Embryonic facial prominence (tissue), 1 donor: ENCODE results near the gene HERPUD2.
"Not testable (repeated sequence)": the region's sequence is repeated elsewhere in the genome, so short reads cannot be mapped to it uniquely, and the experiment has no call there.

Experiments used
- DNase-seq: peaks from one replicate; pipeline ENCODE4 v3.0.0-alpha.2; 2016; ENCODE audit errors: extremely low spot score

The HERPUD2 gene

GRCh38 chr7:35677582-35678356 is 17.2 kb downstream of the HERPUD2 start:
- DNase-seq, result no peak

- DNase-seq, result no peak
Observed at GRCh38 chr7:35676211-35676610, 18.7 kb downstream of the HERPUD2 start.

- no peak for DNase-seq
Observed at GRCh38 chr7:35670856-35671569, 23.9 kb downstream of the HERPUD2 start.

- not testable (repeated sequence) for DNase-seq
Observed at GRCh38 chr7:35660411-35660810, 34.5 kb downstream of the HERPUD2 start.

GRCh38 chr7:35658606-35659201 is 36.2 kb downstream of the HERPUD2 start:
- DNase-seq, result no peak

GRCh38 chr7:35657125-35657524 is 37.8 kb downstream of the HERPUD2 start:
- no peak for DNase-seq

- not testable (repeated sequence) for DNase-seq
Observed at GRCh38 chr7:35654558-35654957, 40.4 kb downstream of the HERPUD2 start.

GRCh38 chr7:35652124-35652523 is 42.8 kb downstream of the HERPUD2 start:
- no peak for DNase-seq

- no peak for DNase-seq
Observed at GRCh38 chr7:35650751-35651150, 44.2 kb downstream of the HERPUD2 start.

GRCh38 chr7:35649711-35650110 is 45.2 kb downstream of the HERPUD2 start:
- DNase-seq, result no peak

- DNase-seq, result no peak
Observed at GRCh38 chr7:35648367-35648766, 46.6 kb downstream of the HERPUD2 start.

GRCh38 chr7:35647171-35647574 is 47.8 kb downstream of the HERPUD2 start:
- DNase-seq, result no peak

GRCh38 chr7:35646289-35647023 is 48.5 kb downstream of the HERPUD2 start:
- no peak for DNase-seq

GRCh38 chr7:35645691-35646090 is 49.2 kb downstream of the HERPUD2 start:
- DNase-seq, result no peak

- DNase-seq, result no peak
Observed at GRCh38 chr7:35630024-35630972, 64.6 kb downstream of the HERPUD2 start.

- DNase-seq, result no peak
Observed at GRCh38 chr7:35624299-35625186, 70.4 kb downstream of the HERPUD2 start.

- DNase-seq, result no peak
Observed at GRCh38 chr7:35623381-35623780, 71.6 kb downstream of the HERPUD2 start.

GRCh38 chr7:35619863-35620262 is 75.1 kb downstream of the HERPUD2 start:
- no peak for DNase-seq

- DNase-seq, result no peak
Observed at GRCh38 chr7:35617041-35617440, 77.9 kb downstream of the HERPUD2 start.

- DNase-seq, result no peak
Observed at GRCh38 chr7:35613150-35613549, 81.8 kb downstream of the HERPUD2 start.
